GM19239 (cell line): ENCODE measurements around the gene USH1G.
"Not testable (repeated sequence)": the region's sequence is repeated elsewhere in the genome, so short reads cannot be mapped to it uniquely, and the experiment has no call there.

Experiments
- DNase-seq: peaks from one replicate; pipeline ENCODE4 v3.0.0; 2011; ENCODE audit warnings: low spot score; ENCODE audit not compliant: insufficient read length
- FAIRE-seq: peaks from 2 replicates; lab custom pipeline; 2011; peaks lifted over from hg19 to GRCh38; lab: Jason Lieb, UNC

Gene USH1G

GRCh38 chr17:74935585-74936469, 12.8 kb upstream of the USH1G start, which contains the start of gene OTOP3:
TSS of gene OTOP3 (plus strand) at chr17:74935898. CDS start at chr17:74935922, 24 bp downstream.
- FAIRE-seq (no peak), DNase-seq (no peak)

GRCh38 chr17:74935048-74935447, 12.0 kb upstream of the USH1G start:
- DNase-seq, result no peak
- FAIRE-seq, result no peak

GRCh38 chr17:74930535-74931036, 7.5 kb upstream of the USH1G start:
- no peak for DNase-seq
- no peak for FAIRE-seq

- FAIRE-seq, result no peak
- no peak for DNase-seq
Observed at GRCh38 chr17:74928786-74929185, 5.7 kb upstream of the USH1G start.

- no peak for FAIRE-seq
- no peak for DNase-seq
Observed at GRCh38 chr17:74925242-74925641, 2.2 kb upstream of the USH1G start.

- DNase-seq (no peak), FAIRE-seq (no peak)
Observed at GRCh38 chr17:74924250-74924948, 1.3 kb upstream of the USH1G start, which contains the start of gene OTOP2. TSS of gene OTOP2 (plus strand) at chr17:74924273. CDS start at chr17:74924633, 360 bp downstream.

GRCh38 chr17:74923538-74924249, 639 bp upstream of the USH1G start:
- FAIRE-seq (no peak), DNase-seq (peak; percentile 90)

- no peak for DNase-seq
- FAIRE-seq, result no peak
Observed at GRCh38 chr17:74922172-74922571, 883 bp downstream of the USH1G start.

- FAIRE-seq (no peak), DNase-seq (no peak)
Observed at GRCh38 chr17:74921769-74922168, 1.3 kb downstream of the USH1G start.

GRCh38 chr17:74921026-74921681, 1.9 kb downstream of the USH1G start:
- DNase-seq, result no peak
- no peak for FAIRE-seq

GRCh38 chr17:74920642-74921025, 2.4 kb downstream of the USH1G start:
- no peak for DNase-seq
- FAIRE-seq, result no peak

GRCh38 chr17:74920306-74920620, 2.8 kb downstream of the USH1G start:
- FAIRE-seq (no peak), DNase-seq (no peak)

- no peak for FAIRE-seq
Observed at GRCh38 chr17:74919440-74920305, 3.4 kb downstream of the USH1G start.

GRCh38 chr17:74918906-74919305, 4.1 kb downstream of the USH1G start:
- DNase-seq (no peak), FAIRE-seq (no peak)

More at GRCh38 chr17:74919440-74920305, 3.4 kb downstream of the USH1G start:
- no peak for DNase-seq

- FAIRE-seq (no peak), DNase-seq (no peak)
Observed at GRCh38 chr17:74917430-74917829, 5.6 kb downstream of the USH1G start.

GRCh38 chr17:74916851-74917199, 6.2 kb downstream of the USH1G start:
- DNase-seq, result no peak
- no peak for FAIRE-seq

- DNase-seq (no peak), FAIRE-seq (no peak)
Observed at GRCh38 chr17:74916136-74916850, 6.8 kb downstream of the USH1G start.

GRCh38 chr17:74911423-74911822, 11.6 kb downstream of the USH1G start:
- DNase-seq, FAIRE-seq: not testable (repeated sequence)

GRCh38 chr17:74909097-74909496, 14.0 kb downstream of the USH1G start:
- not testable (repeated sequence) for FAIRE-seq, DNase-seq
